Skeletal muscle cell (primary cell): ENCODE measurements around the gene OR2T12.
"Not testable (repeated sequence)": the region's sequence is repeated elsewhere in the genome, so short reads cannot be mapped to it uniquely, and the experiment has no call there.

Experiments used
- DNase-seq: peaks from one replicate; pipeline ENCODE4 v3.0.0-alpha.2; 2010; ENCODE audit warnings: low read depth
- H3K4me3 ChIP-seq: 2 replicates; pipeline ENCODE4 v1.5.1; 2011; ENCODE audit warnings: low read depth, mild to moderate bottlenecking, control low read depth, low read length, moderate library complexity

The OR2T12 gene

GRCh38 chr1:248303324-248303723, at the start of gene OR2T12:
OR2T12 (minus strand) TSS chr1:248303424; CDS start chr1:248295578, 7,846 bp downstream.
- DNase-seq = no peak
- no peak within 1 kb of the TSS for H3K4me3 ChIP-seq

- no peak for DNase-seq
- H3K4me3 ChIP-seq = no peak within 1 kb of the TSS
These were observed 45.3 kb upstream of the OR2T12 start, which contains the start of gene OR14C36 for GRCh38 chr1:248348475-248348874. OR14C36 (plus strand) TSS chr1:248348775; CDS start chr1:248348775, 0 bp downstream.

GRCh38 chr1:248343451-248343850, 40.2 kb upstream of the OR2T12 start:
- no peak for DNase-seq
- no peak overlapping the region for H3K4me3 ChIP-seq

- no peak for DNase-seq
- H3K4me3 ChIP-seq = no peak within 1 kb of the TSS
These were observed 21.2 kb upstream of the OR2T12 start, which contains the start of gene OR2M7 for GRCh38 chr1:248324468-248324867. OR2M7 (minus strand) TSS chr1:248324568; CDS start chr1:248324568, 0 bp downstream.

- no peak for DNase-seq
- H3K4me3 ChIP-seq = no peak overlapping the region
These were observed 13.6 kb upstream of the OR2T12 start for GRCh38 chr1:248316796-248317195.

- not testable (repeated sequence) for DNase-seq, H3K4me3 ChIP-seq
These were observed 3.5 kb upstream of the OR2T12 start for GRCh38 chr1:248306740-248307139.

GRCh38 chr1:248306103-248306502, 2.9 kb upstream of the OR2T12 start:
- DNase-seq = no peak
- no peak overlapping the region for H3K4me3 ChIP-seq

GRCh38 chr1:248305672-248306071, 2.4 kb upstream of the OR2T12 start:
- not testable (repeated sequence) for H3K4me3 ChIP-seq, DNase-seq

GRCh38 chr1:248288391-248288790, 14.8 kb downstream of the OR2T12 start:
- H3K4me3 ChIP-seq = no peak overlapping the region
- no peak for DNase-seq

GRCh38 chr1:248277876-248278275, 25.3 kb downstream of the OR2T12 start, which contains the start of gene OR2T33:
OR2T33 (minus strand) TSS chr1:248277976; CDS start chr1:248273814, 4,162 bp downstream.
- no peak for DNase-seq
- no peak within 1 kb of the TSS for H3K4me3 ChIP-seq

GRCh38 chr1:248273225-248273624, 30.0 kb downstream of the OR2T12 start:
- H3K4me3 ChIP-seq, DNase-seq: not testable (repeated sequence)

GRCh38 chr1:248268178-248268577, 35.0 kb downstream of the OR2T12 start:
- H3K4me3 ChIP-seq = no peak overlapping the region
- DNase-seq = no peak

GRCh38 chr1:248259309-248259708, 43.9 kb downstream of the OR2T12 start:
- H3K4me3 ChIP-seq, DNase-seq: not testable (repeated sequence)

GRCh38 chr1:248243204-248243603, 60.0 kb downstream of the OR2T12 start:
- no peak overlapping the region for H3K4me3 ChIP-seq
- DNase-seq = no peak
